Measurements from ENCODE around the gene IFT20.
"Not testable (repeated sequence)": the region's sequence is repeated elsewhere in the genome, so short reads cannot be mapped to it uniquely, and the experiment has no call there.

IFT20 gene

GRCh38 chr17:28363776-28364650 is 28.7 kb upstream of the IFT20 start:
- no peak for FAIRE-seq

DNA sequence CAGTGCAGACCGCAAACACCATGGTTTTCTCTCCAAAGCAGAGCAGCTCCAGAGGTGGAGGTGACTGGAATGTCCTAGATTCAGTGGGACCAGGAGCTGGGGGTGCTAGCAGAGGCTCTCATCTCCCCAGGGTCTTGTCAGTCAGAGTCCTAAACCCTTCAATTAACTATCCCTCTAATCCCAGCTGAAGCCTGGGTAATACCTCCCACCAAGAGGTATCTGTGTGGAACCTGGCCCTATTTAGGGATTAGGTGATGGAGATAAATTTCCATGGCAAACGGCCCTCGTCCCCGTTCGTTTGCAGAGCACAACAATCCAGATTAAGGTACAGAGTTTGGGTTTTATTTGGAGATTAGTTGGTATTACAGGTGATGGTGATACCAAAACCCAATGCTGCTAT is 27.9 kb upstream of the IFT20 start:
- FAIRE-seq = no peak

DNA sequence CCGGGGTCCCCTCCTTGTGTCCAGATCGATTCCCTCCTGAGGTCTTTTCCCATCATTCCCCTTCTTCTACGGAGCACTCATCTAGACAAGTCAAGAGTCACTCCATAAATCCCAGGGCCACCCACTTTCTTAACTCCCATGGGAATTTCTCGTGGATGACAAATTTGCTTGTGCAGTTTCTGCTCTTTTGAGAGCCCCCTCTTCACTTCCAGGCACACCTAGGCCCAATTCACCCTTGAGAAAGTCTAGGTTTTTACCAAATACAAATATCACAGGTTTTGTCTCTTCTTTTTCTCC is 22.6 kb upstream of the IFT20 start:
- FAIRE-seq = no peak

GRCh38 chr17:28357061-28357900 is 22.0 kb upstream of the IFT20 start, which contains the start of gene POLDIP2:
POLDIP2 (minus strand) TSS chr17:28357527; CDS start chr17:28357448, 79 bp downstream.
- FAIRE-seq = no peak

DNA sequence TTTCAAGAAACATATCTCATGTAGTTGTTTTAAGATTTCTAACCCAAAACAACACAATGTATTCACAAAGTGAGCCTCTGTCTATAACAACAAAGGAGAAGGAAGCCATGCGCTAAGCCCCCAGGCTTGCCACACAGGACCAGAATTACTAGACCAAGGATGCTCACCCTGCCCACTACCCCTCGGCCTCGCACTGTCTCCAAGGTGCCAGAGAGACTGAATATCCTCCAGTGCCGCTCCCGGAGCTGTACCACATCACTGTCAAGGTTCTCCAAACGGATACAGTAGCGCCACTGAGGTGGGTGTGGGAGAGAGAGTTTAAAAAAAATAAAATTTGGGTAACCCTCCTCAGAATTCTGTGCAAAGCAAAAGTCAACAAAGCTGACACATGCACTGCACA is 15.0 kb upstream of the IFT20 start:
- FAIRE-seq = no peak

- FAIRE-seq = no peak
These were observed 13.7 kb upstream of the IFT20 start for GRCh38 chr17:28348979-28349378.

GRCh38 chr17:28347261-28347891 is 12.1 kb upstream of the IFT20 start:
- FAIRE-seq = no peak

DNA sequence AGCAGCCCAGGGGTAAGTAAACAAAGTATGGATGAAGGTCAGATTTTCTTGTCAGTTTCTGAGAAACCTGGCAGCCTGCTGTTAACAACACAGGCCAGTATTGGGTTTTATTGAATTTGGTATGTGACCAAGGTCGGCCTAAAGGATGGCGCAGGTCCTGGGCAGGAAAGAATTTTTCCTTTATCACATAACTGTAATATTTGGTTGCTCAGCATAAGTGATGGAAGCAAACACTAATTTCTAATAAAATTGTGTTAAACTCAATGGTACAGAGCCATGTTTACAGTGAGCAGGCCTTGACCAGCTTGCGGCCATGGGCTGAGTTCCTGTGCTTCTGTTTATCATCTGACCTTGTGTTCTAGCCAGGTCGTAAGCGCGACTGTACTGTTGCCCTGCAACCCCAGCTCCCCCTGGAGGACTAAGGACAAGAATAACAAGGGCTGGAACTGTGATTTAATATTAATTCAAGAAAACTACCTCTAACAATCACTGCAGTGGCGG is 11.5 kb upstream of the IFT20 start:
- FAIRE-seq = no peak

DNA sequence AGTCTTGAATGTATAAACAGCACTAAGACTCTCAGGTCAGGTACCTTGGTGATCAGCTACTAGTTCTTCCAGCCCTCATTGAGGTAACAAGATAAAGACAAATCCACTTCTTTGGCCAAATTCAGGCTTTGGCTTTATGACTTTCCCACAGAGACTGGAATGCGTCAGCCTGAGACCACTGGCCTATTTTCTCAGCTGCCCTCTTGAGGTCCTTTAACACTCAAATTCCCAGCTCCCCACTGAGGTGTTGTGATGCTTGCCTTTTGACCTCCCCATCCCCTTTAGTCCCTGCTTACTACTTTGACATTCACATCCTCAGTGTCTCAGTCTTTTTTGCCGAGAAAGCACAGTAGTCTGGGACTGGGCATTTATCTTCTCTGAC is 10.9 kb upstream of the IFT20 start:
- no peak for FAIRE-seq

DNA sequence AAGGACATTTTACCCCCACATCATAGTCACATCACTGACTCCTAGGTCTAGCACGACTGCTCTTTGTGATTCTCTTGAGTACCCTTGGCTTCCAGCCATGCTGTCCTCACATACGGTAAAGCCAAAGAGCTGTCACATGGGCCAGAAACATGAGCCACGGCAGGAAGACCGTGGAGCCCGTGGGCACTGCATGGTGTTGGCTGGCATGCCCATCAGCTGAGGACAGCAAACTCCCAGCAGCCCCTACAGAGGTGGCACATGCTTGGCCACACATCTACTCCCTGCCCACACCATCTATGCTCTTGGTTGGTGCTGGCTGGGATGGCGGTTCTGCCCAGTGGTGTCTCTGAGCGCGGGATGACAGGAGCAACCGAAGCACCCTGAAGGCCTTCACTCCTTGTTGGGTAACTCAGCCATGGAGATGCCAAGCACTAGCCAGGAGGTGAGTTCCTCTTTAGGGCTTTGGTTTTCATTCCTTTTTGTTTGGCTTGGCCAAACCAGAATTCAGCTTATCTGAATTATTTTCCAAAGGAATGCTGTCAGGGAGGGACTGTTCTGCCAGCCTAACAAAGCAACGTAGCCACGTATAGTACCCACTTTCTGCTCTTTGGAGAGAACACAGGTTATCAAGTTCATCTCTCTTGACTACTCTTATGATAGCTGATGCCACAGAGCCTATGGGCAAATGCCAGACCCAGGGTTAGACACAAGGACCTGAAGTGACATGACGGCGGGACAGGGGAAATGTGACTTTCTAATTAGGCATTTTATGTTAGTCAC is 10.3 kb upstream of the IFT20 start:
- no peak for FAIRE-seq

DNA sequence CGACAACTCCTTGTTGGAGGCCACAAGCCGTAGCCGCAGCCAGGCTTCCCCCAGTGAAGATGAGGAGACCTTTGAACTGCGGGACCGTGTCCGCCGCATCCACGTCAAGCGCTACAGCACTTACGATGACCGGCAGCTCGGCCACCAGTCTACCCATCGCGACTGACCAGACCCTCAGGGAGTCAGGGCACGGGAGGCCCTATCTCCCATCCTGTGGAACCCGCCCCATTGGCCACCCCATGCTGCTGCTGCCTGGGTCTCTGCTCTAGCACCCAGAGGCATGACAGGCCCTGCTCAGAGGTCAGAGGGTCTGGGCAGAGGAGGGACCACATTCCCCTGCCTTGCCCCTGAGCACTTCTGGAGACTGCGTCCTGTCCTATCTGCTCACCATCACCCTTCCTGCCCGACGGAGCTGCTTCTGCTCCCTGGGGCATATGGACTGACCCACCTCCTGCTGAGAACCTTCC is 9.2 kb upstream of the IFT20 start:
- no peak for FAIRE-seq

DNA sequence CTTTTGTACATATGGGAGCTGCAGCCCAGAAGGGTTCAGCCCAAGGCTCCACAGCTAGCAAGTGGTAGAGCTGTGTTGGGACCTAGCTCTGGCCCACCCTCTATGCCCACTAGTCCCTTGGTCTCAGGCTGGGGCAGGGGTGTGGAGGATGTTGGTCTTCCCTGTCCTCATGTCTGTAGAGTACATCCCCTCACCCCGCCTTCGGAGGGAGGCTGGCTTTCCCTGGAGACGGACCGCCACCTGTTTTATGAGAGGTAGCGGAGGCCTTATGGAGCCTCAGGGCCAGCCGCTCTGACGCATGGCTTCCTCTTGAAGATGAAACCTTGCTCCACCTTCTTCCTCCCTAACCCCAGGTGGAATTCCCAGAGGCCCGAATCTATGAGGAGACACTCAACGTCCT is 8.7 kb upstream of the IFT20 start:
- FAIRE-seq = no peak

DNA sequence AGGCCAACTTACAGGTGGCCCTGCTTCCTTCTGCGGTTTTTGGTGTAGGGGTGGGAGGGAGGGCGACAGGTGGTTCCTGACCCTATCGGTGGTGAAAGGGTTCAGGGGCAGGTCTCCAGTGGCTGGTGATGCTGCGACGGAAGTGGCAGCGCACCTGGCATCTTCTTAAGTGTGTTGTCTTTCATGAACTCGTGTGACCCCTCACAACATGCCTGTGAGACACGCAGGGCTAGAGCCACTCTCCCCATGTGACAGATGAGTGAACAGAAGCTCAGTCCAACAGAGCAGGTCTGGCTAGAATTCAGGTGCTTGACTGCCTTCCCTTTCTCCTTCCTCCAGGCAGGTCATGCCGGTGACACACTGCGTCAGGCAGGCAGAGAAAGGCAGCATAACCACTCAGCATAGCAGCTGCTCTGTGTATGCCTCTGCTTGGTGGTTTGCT is 8.2 kb upstream of the IFT20 start:
- FAIRE-seq = no peak

DNA sequence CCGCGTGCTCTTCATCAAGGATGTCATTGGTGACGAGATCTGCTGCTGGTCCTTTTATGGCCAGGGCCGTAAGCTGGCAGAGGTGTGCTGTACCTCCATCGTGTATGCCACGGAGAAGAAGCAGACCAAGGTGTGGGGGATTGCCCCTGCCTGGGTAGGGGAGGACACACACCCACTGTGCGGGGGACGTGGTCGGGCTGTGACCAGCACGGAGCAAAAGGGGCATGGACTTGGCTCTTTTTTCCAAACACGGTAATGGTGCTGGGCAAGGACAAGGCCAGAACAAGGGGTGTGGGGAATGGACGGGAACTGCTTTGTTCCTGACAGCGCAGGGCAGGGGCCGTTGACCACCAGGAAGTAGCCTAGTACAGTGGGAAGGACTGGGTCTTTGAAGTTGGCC is 7.0 kb upstream of the IFT20 start:
- FAIRE-seq = no peak

GRCh38 chr17:28341516-28341915 is 6.2 kb upstream of the IFT20 start:
- FAIRE-seq = no peak

GRCh38 chr17:28340374-28340773 is 5.1 kb upstream of the IFT20 start:
- FAIRE-seq = no peak

DNA sequence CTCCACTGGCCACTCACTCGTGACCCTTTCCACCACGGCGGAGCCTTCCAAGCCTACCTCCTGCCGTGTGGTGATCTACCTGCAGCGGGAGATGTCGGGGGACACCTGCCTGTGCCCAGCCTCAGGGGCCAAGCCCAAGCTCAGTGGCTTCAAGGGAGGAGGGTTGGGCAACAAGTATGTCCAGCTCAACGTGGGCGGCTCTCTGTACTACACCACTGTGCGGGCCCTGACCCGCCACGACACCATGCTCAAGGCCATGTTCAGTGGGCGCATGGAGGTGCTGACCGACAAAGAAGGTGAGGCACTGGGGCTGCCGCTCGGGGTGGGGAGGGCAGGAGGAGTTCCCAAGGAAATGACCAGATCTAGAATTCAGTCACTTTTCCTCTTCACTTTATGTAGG is 4.2 kb upstream of the IFT20 start:
- FAIRE-seq = no peak

- not testable (repeated sequence) for FAIRE-seq
These were observed 3.5 kb upstream of the IFT20 start for GRCh38 chr17:28338769-28339212.

DNA sequence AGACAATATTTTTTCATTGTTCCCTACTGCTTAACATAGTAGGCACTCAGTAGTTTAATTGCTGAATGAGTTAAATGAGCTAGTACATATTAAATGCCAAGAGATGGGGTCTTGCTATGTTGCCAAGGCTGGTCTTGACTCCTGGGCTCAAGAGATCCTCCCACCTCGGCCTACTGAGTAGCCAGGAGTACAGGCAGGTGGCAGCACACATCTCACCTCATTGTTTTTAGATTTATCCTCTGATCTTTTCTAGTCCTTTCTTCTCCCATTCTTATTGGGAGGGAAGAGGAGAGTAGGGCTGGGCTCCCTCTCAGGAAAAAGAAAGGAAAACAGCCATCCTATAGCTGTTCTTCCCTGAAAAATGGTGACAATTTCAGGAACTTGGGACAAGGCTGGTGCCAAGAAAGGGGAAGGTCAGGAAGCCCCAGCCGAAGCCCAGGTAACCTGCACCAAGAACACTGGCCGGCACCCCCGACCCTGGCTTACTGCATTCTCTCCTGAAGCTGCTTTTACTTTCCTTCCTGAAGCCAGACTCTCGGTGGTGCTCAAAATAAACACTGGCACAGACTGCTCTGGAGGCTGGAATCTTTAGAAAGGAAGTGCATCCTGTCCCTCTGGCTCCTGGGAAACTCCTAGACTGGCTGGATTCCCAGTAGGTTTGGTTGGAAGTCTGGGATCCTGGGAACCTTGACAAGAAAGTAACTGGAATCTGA is 2.9 kb upstream of the IFT20 start:
- no peak for FAIRE-seq

DNA sequence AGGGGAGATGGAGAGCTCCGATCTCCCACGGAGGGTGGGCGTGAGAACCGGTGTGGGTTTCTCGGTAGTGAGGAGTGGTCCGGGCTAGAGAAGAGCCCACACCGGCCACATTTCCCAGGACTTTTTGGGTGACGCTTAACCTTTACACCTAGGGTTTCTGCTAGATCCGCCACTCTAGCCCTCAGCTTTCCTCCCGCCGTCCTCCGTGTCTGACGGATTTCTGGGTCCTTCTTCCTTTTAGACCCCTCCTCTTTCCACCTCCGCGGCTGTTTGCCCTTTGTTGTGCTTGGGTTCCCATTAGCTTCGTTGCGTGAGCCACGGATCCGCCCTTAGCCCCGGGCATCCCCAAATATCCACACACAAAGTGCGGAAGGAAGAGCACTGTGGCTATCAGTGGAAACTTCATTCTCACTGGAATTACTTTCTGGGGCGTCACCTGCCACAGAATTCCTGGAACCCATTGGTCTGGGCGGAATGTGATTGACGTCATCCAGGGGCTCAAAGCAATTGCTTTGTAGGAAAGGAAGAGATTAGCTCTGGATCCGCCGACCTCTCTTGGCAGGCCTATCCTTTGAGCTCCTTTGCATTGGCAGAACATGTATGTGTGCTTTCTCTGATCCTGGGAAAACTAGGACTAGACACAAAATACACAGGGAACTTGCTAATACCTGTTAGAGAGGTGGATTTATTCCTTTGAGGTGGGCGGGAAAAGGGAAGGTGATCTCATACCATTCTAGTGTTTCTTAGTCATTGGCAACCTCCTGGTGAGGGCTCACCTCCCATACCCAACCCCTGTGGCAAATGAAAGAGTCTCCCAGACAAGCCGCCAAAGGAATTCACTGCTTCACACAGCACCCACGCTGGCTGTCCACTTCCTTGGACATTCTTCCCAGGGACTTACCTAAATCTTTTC is 943 bp upstream of the IFT20 start:
- FAIRE-seq = no peak

Measured in A204.1 (cell line).